Esophagus squamous epithelium (tissue), 4 donors: Measurements from ENCODE around the gene ST6GALNAC3.

Experiments
- CTCF ChIP-seq, 6 experiments: fragments of 450-650 bp in 4 of 6; fragments of 200-600 bp in 2 of 6; sonication (generic) in 2 of 6; IDR thresholded peaks; one replicate each; pipeline ENCODE4 v1.5.1; 2016 to 2019; ENCODE audit warnings: antibody characterized with exemption in 6 of 6, mild to moderate bottlenecking in 4 of 6, moderate library complexity in 4 of 6
- POLR2A ChIP-seq, 4 donors: fragments of 450-650 bp; IDR thresholded peaks; one replicate each; pipeline ENCODE4 v1.6.1; 2017; ENCODE audit warnings: antibody characterized with exemption in 4 of 4, mild to moderate bottlenecking in 4 of 4, moderate library complexity in 3 of 4

GRCh38 chr1:76482272-76482671 lies 407.7 kb downstream of the ST6GALNAC3 start:
- no peak for TF ChIP-seq CTCF (IDR thresholded peaks at IDR 0.05)
- no peak for TF ChIP-seq POLR2A (IDR thresholded peaks at IDR 0.05)
